GM18526 (cell line): Measurements from ENCODE around the gene CCDC152.

ENCODE experiments used
- POLR2A ChIP-seq: IDR thresholded peaks from 3 replicates; pipeline ENCODE4 v1.6.1; 2011; ENCODE audit not compliant: insufficient read length; ENCODE audit errors: extremely low read depth

CCDC152 gene

DNA sequence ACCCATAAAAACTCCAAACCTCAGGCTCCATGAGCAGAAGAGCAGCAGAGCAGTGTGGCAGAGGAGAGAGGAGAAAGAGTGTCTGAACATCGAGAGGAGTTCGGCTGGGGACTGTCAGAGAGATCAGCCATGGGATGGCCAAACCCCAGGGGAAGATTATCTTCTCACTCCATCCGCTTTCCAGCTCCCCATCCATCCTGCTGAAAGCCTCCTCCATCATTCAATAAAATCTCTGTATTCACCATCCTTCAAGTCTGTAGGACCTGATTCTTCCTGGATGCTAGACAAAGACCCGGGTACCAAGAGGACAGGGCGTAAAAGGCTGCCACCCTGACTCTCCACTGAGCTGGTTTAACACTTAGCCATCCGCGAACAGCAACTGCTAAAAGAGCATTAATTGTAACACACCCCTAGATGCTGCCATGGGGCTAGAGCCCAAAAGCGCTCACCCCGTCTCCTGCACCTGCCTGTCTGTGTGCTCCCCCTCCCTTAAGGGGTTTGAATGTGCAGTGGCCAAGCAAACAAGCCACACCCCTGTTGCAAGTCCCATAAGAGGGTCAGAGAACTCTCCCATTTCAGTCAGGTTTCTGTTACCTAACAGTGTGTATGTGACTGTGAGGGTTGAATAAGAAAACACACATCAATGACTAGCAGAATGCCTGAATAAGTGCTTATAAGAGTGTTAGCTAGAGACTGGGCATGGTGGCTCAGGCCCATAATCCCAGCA lies 69.0 kb downstream of the CCDC152 start:
- TF ChIP-seq POLR2A: no peak

- TF ChIP-seq POLR2A: no peak
Observed at GRCh38 chr5:42826757-42827515, 70.3 kb downstream of the CCDC152 start.

DNA sequence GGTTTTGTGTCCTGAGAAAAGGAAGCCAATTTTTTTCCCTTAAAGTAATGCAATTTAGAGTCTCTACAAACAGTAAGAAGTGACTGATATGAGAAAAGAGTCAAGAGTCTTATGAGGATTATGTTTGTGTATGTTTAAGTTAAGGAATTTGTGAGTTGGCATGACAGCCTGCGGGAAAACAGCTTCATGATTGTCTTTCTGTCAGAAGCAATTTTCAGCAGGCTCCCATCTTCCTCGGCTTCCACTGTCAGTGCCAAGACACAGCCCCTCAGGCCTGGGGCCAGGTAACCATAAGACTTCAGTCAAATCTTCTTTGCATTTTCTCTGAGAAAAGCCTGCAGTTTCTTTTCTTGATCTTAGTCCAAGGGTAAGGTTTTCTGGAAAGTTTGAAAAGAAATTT lies 72.1 kb downstream of the CCDC152 start:
- no peak for TF ChIP-seq POLR2A

- TF ChIP-seq POLR2A: no peak
Observed at GRCh38 chr5:42830924-42831323, 74.3 kb downstream of the CCDC152 start.

- no peak for TF ChIP-seq POLR2A
Observed at GRCh38 chr5:42832060-42832459, 75.4 kb downstream of the CCDC152 start.

DNA sequence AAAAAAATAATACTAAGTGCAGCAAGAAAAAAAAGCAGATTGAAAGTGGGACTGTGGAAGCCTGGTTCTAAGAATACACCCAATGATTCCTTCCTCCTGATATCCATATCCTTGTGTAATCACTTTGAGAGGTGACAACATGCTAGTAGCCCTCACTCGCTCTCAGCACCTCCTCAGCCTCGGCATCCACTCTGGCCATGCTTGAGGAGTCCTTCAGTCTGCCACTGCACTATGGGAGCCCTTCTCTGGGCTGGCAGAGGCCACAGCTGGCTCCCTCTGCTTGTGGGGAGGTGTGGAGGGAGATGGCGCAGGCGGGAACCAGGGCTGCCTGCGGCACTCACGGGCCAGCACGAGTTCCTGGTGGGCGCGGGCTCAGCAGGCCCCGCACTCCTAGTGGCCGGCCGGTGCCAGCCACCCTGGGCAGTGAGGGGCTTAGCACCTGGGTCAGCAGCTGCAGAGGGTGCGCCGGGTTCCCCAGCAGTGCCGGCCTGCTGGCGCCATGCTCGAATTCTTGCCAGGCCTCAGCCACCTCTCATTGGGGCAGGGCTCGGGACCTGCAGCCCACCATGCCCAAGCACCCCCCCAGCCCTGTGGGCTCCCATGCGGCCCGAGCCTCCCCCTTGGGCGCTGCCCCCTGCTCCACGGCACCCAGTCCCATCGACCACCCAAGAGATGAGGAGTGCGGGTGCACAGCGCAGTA lies 79.6 kb downstream of the CCDC152 start:
- TF ChIP-seq POLR2A: no peak

DNA sequence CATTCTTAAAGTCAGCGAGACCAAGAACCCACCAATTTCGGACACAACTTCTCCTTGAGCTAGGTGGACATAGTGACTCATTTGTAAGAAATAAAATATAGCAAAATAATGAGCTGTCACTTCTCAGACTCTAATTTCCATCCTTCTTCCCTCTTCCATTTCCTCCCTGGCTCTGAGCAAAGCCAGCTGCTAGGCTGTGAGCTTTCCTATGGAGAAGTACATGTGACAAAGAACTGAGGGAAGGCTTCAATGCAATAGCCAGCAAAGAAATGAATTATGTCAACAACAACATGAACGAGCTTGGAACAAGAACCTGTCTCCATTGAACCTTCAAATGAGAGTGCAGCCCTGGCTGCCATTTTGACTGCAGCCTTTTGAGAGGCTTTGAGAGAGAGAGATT lies 81.0 kb downstream of the CCDC152 start:
- no peak for TF ChIP-seq POLR2A

DNA sequence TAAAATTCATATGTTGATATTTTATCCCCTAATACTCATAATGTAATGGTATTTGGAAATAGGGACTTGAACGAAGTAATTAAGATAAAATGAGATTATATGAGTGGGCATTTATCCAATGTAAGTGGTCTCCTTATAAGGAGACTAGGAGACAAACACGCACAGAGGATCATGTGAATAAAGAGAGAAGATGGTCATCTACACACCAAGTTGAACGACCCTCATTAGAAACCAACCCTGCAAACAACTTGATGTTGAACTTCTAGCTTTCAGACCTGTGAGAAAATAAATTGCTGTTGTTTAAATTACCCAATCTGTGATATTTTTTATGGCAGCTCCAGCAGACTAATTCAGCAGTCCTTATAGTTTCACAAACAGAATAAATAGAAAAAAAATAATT lies 82.6 kb downstream of the CCDC152 start:
- no peak for TF ChIP-seq POLR2A

DNA sequence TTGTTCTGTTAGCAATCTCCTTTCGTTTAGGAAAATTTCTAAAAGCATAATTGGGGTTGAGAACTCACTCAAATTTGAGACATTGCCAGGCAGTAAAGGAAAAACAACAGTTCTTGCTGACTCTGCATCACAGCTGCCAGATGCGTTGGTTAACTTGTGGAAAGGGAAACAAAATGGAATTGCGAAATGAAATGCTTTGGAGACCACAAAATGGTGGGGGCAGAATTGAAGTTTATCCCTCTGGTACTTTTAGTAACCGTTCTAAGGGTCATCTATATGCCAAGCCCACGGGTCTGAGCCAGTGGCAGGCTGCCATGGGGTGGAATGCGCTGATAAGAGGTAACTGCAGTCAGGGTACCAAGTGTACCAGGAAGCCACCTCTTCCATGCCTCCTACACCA lies 83.7 kb downstream of the CCDC152 start:
- no peak for TF ChIP-seq POLR2A

- TF ChIP-seq POLR2A: no peak
Observed at GRCh38 chr5:42840842-42841567, 84.4 kb downstream of the CCDC152 start.

- no peak for TF ChIP-seq POLR2A
Observed at GRCh38 chr5:42842921-42843641, 86.5 kb downstream of the CCDC152 start.

- TF ChIP-seq POLR2A: no peak
Observed at GRCh38 chr5:42843675-42844292, 87.2 kb downstream of the CCDC152 start.

DNA sequence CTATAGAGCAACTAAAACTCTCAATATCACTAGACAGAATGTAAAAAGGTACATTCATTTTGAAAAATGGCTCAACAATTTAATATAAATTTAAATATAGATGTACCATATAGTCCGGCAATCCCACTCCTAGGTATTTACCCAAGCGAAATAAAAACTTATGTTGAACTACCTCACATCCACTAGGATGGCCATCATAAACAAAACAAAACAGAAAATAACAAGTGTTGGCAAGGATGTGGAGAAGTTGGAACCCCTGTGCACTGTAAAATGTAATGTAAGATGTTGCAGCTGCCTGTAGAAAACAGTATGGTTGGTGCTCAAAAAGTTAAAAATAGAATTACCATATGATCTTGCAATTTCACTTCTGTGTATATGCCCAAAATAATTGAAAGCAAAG lies 91.9 kb downstream of the CCDC152 start:
- no peak for TF ChIP-seq POLR2A

DNA sequence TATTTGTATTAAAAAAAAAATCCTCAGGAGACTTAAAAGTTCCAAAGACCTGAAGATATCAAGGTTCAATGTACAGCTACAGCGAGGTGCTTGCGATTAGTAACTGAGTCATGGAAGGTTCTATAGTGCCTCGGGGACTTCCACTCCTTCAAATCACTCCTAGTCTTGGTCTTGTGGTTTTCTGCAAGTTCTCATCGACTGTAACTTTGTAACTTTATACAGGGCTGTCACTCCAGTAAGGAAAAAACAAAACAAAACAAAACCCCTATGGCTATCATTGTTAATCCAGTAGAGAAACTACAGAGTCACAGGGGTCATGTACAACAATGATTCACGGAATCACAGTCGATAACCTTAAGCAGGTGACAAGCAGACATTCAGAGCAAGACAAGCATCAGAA lies 94.9 kb downstream of the CCDC152 start:
- no peak for TF ChIP-seq POLR2A
